Measurements from ENCODE around the gene RRP15. TPM values are rescaled to one million over a fixed set of nuclear protein-coding genes. Genes with fewer than 3 reads are reported as not detected.

Gene RRP15
- total and polyA plus RNA-seq, 9 of the 15 experiments (the other 6 are each of a cell fraction or from before 2014, with no cell fraction given): 9.5 to 58.1 (median 29.3) TPM

DNA sequence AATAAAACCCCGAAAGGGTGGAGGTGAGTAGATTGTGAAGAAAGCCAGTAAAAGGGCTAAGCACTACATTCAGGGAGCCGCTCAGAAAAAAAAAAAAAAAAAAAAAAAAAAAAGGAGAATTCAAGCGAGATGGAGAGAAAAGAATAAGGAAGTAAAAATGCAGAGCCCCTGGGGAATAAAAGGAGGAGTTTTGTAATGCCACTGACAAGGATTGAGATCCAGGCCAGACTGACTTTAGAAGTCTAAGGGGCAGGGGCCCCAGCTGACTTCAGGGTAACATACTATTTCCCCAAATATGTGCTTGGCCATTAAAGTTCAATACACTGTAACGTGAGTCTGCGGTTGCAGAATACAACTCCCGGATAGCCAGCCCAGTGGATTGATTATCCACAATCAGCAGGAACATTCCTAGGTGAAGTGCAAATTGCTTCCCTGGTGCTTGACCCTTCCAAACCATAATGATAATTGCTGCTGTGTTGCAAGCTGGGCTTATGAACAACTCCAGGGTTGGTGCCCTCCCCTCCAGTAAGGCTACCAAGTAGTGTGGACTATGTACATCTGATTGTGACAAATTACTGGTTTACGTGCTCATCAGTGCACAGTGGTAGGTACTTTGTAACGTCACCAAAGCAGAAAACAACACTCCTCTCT, 30.7 kb upstream of the RRP15 start:
- H4K20me1 ChIP-seq (replicated peaks; ENCODE audit: control insufficient read depth, insufficient read depth, low read length): no peaks in the 10 kb centered on the region
- WGBS (ENCODE audit: insufficient coverage, low coverage, missing lambda C conversion rate): 1% methylated on average over 7 of the region's 8 CpGs
- H3K4me1 ChIP-seq (replicated peaks in 1 of 2; ENCODE audit: control insufficient read depth in 2 of 2, insufficient read depth in 2 of 2, low read length in 2 of 2): no peaks in the 10 kb centered on the region
- no peaks in the 10 kb centered on the region for H3K36me3 ChIP-seq (ENCODE audit: control insufficient read depth, insufficient read depth, low read length)
- no peak for TF ChIP-seq POLR3G (IDR thresholded peaks at IDR 0.05; ENCODE audit: extremely low read depth, insufficient read length, insufficient replicate concordance)
- no peak for TF ChIP-seq LCOR (CRISPR knock-in tag; IDR thresholded peaks at IDR 0.05)
- TF ChIP-seq, protein P1, sequence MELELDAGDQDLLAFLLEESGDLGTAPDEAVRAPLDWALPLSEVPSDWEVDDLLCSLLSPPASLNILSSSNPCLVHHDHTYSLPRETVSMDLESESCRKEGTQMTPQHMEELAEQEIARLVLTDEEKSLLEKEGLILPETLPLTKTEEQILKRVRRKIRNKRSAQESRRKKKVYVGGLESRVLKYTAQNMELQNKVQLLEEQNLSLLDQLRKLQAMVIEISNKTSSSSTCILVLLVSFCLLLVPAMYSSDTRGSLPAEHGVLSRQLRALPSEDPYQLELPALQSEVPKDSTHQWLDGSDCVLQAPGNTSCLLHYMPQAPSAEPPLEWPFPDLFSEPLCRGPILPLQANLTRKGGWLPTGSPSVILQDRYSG (tag; conservative IDR thresholded peaks at IDR 0.05; ENCODE audit: low read depth): no peak
- TF ChIP-seq ZBTB7A (IDR thresholded peaks at IDR 0.05; ENCODE audit: borderline replicate concordance, control insufficient read depth, low read depth, low read length): no peak
- no peak for TF ChIP-seq NFXL1 (CRISPR knock-in tag; IDR thresholded peaks at IDR 0.05)
- TF ChIP-seq RBM17 (IDR thresholded peaks at IDR 0.05; ENCODE audit: borderline replicate concordance, low read depth, low read length): no peak
- no peak overlapping the region for H2AFZ ChIP-seq (ENCODE audit: low read depth, low read length)
- no peak overlapping the region for H3K9ac ChIP-seq (ENCODE audit: insufficient read depth in 1 of 2, low read depth in 2 of 2, low read length in 2 of 2)
- H3K9me3 ChIP-seq (replicated peaks; ENCODE audit: control insufficient read depth, insufficient read depth, low read depth, low read length): no peaks in the 10 kb centered on the region; the same call in 1 of the 2 replicates
- H3K9me1 ChIP-seq (ENCODE audit: control insufficient read depth, insufficient read depth, low read length): no peaks in the 10 kb centered on the region
- intact Hi-C loops (cut with micrococcal nuclease) (loop anchor here (10.0 kb wide), 2 partner anchors 1130 to 1560 kb away; no protein-coding TSS in a partner anchor), in situ Hi-C loops (cut with MboI) (no loop called here)
- ATAC-seq (peak; percentile 23; the same call in 1 of the 3 replicates), DNase-seq (ENCODE audit: extremely low read depth in 1 of 4, low spot score in 3 of 4) (no peak), FAIRE-seq (no peak)
- no peak overlapping the region for H3K4me3 ChIP-seq
- H3K79me2 ChIP-seq (ENCODE audit: control insufficient read depth, insufficient read depth, low read length): no peaks in the 10 kb centered on the region
- no TSS peak for BruUV-seq (replicated peaks)
- POLR2A ChIA-PET: no interaction called here
- H3K4me2 ChIP-seq (ENCODE audit: insufficient read depth, low read length): no peak overlapping the region
- no peaks in the 10 kb centered on the region for H3K27me3 ChIP-seq (ENCODE audit: control insufficient read depth in 2 of 2, insufficient read depth in 2 of 2, low read length in 2 of 2)
- CTCF ChIA-PET (ENCODE audit: low intra/inter-chr PET ratio): no interaction called here
- no peak overlapping the region for H3K27ac ChIP-seq (ENCODE audit: extremely low read depth, low read depth, low read length)

All from K562 (cell line).